IPS-18a (cell line): ENCODE measurements around the gene MEGF10.
"Not testable (repeated sequence)": the region's sequence is repeated elsewhere in the genome, so short reads cannot be mapped to it uniquely, and the experiment has no call there.

ENCODE experiments used
- H3K27ac ChIP-seq: one replicate; pipeline ENCODE4 v1.5.1; 2013; ENCODE audit warnings: low read length
- H3K27me3 ChIP-seq: one replicate; pipeline ENCODE4 v1.6.1; 2013; ENCODE audit warnings: mild to moderate bottlenecking, low read length; ENCODE audit not compliant: control insufficient read depth, insufficient read depth
- H3K36me3 ChIP-seq: one replicate; pipeline ENCODE4 v1.6.1; 2013; ENCODE audit warnings: low read depth, low read length; ENCODE audit not compliant: control insufficient read depth
- H3K4me1 ChIP-seq: one replicate; pipeline ENCODE4 v1.6.1; 2013; ENCODE audit warnings: low read depth, low read length; ENCODE audit not compliant: control insufficient read depth
- H3K4me3 ChIP-seq: one replicate; pipeline ENCODE4 v1.5.1; 2013; ENCODE audit warnings: low read length
- H3K9ac ChIP-seq: one replicate; pipeline ENCODE4 v1.6.1; 2013; ENCODE audit warnings: mild to moderate bottlenecking, low read length, moderate library complexity
- H3K9me3 ChIP-seq: one replicate; pipeline ENCODE4 v1.6.1; 2013; ENCODE audit warnings: low read depth, low read length; ENCODE audit not compliant: control insufficient read depth

MEGF10 gene

GRCh38 chr5:127313847-127314473 lies 23.4 kb downstream of the MEGF10 start:
- Histone ChIP-seq H3K9ac (no peak overlapping the region), H3K27me3 (no peaks in the 10 kb centered on the region), H3K36me3 (no peaks in the 10 kb centered on the region), H3K4me1 (peaks cover 15% of the 10 kb centered on the region), H3K9me3 (no peaks in the 10 kb centered on the region), H3K4me3 (no peak overlapping the region), H3K27ac (no peak overlapping the region)

GRCh38 chr5:127316011-127316410 lies 25.4 kb downstream of the MEGF10 start:
- Histone ChIP-seq H3K36me3 (no peaks in the 10 kb centered on the region), H3K4me1 (peaks cover 26% of the 10 kb centered on the region), H3K27ac (no peak overlapping the region), H3K4me3 (no peak overlapping the region), H3K9me3 (no peaks in the 10 kb centered on the region), H3K9ac (no peak overlapping the region), H3K27me3 (no peaks in the 10 kb centered on the region)

DNA sequence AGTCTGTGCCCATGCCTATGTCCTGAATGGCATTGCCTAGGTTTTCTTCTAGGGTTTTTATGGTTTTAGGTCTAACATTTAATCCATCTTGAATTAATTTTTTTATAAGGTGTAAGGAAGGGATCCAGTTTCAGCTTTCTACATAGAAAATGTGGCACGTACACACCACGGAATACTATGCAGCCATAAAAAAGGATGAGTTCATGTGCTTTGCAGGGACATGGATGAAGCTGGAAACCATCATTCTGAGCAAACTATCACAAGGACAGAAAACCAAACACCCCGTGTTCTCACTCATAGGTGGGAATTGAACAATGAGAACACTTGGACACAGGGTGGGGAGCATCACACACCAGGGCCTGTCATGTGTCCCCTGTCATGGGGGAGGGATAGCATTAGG lies 26.8 kb downstream of the MEGF10 start:
- not testable (repeated sequence) for H3K9me3 ChIP-seq, H3K9ac ChIP-seq, H3K36me3 ChIP-seq, H3K27ac ChIP-seq, H3K4me3 ChIP-seq, H3K27me3 ChIP-seq
- peaks cover 22% of the 10 kb centered on the region for H3K4me1 ChIP-seq

GRCh38 chr5:127320032-127320965 lies 29.7 kb downstream of the MEGF10 start:
- no peak overlapping the region for H3K27ac ChIP-seq
- H3K27me3 ChIP-seq: no peaks in the 10 kb centered on the region
- H3K4me3 ChIP-seq: no peak overlapping the region
- no peaks in the 10 kb centered on the region for H3K36me3 ChIP-seq
- H3K9me3 ChIP-seq: no peaks in the 10 kb centered on the region
- H3K4me1 ChIP-seq: peaks cover 24% of the 10 kb centered on the region
- no peak overlapping the region for H3K9ac ChIP-seq

GRCh38 chr5:127321465-127321864 lies 30.9 kb downstream of the MEGF10 start:
- no peak overlapping the region for H3K9ac ChIP-seq
- no peaks in the 10 kb centered on the region for H3K36me3 ChIP-seq
- no peak overlapping the region for H3K4me3 ChIP-seq
- H3K27ac ChIP-seq: no peak overlapping the region
- no peaks in the 10 kb centered on the region for H3K27me3 ChIP-seq
- H3K4me1 ChIP-seq: peaks cover 29% of the 10 kb centered on the region
- no peaks in the 10 kb centered on the region for H3K9me3 ChIP-seq

- no peak overlapping the region for H3K9ac ChIP-seq
- H3K9me3 ChIP-seq: no peaks in the 10 kb centered on the region
- no peak overlapping the region for H3K4me3 ChIP-seq
- peaks cover 37% of the 10 kb centered on the region for H3K4me1 ChIP-seq
- no peaks in the 10 kb centered on the region for H3K36me3 ChIP-seq
- no peak overlapping the region for H3K27ac ChIP-seq
- H3K27me3 ChIP-seq: no peaks in the 10 kb centered on the region
These were observed 31.8 kb downstream of the MEGF10 start for GRCh38 chr5:127322403-127322802.

DNA sequence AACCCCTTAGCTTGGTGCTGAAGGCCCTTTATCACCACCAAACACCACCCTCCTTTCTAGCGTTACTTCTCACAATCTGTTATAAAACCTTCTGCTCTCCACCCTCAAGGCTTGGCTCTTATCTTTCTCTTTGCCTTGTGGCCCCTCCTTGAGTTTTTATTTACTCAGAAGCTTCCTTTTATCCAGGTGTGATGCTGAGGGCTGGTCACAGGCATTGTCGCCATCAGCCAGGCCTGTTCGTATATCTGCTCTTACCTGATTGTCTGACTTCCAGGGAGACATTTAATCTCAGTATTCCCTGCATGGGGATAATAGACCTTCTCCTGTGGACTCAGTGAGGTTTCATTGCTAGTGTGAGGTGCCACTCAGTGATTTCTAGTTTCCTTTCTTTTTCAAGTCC lies 34.2 kb downstream of the MEGF10 start:
- Histone ChIP-seq H3K27ac (no peak overlapping the region), H3K9ac (no peak overlapping the region), H3K36me3 (no peaks in the 10 kb centered on the region), H3K27me3 (no peaks in the 10 kb centered on the region), H3K4me1 (peaks cover 44% of the 10 kb centered on the region), H3K9me3 (no peaks in the 10 kb centered on the region), H3K4me3 (no peak overlapping the region)

DNA sequence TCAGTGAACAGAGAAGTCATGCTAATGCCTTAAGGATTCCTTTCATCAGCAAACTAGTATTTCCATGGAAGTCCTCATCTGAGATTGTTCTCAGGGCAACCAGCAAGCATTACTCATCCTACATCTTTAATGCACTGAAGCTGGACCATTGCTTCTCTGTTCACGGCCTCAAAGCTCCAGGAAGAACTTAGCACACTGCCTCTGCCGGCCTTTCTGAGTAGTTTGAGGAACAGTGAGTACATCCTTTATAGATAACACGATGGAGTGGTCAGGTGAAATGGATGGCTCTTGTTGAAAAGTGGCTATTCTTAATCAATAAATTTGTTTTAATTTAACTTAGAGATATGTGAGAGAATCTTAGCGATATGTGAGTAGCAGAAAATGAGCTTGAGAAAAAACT lies 35.8 kb downstream of the MEGF10 start:
- no peaks in the 10 kb centered on the region for H3K36me3 ChIP-seq
- H3K9ac ChIP-seq: no peak overlapping the region
- no peaks in the 10 kb centered on the region for H3K27me3 ChIP-seq
- H3K4me1 ChIP-seq: peaks cover 46% of the 10 kb centered on the region
- H3K9me3 ChIP-seq: no peaks in the 10 kb centered on the region
- no peak overlapping the region for H3K27ac ChIP-seq
- H3K4me3 ChIP-seq: no peak overlapping the region

DNA sequence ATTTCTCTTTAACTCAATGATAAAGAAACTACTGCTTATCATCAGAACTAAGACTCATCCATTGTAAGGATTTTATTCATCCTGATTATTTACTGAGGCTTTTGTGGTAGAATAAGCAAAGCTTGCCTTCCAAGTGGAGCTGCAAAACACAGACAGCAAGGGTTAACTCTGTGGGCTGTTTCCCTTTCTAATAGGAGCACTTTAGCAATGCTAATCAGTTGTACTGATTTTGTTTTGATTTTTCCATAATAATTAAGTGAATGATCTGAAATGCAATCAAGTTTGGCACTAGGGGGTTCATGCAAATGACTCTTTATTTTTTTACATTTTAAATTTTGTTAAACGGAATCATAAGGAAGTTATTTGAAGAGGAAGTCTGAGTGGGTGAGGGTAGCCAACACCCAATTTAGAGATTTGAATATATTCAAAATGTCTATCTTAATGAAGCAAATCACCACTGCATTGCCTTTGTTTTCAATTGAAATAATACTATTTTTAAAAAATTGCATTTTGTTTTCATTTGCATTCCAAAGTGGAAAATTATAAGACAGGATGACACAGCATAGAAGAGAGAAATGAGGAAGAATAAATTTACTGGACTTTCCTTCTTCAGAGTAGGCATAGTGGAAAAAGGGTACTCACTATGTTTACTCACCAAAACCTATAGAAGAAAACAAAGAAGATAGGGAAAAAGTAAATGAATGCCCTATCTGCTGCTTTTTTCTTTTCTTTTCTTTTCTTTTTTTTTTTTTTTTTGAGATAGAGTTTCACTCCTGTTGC lies 36.6 kb downstream of the MEGF10 start:
- H3K9ac ChIP-seq: no peak overlapping the region
- H3K27me3 ChIP-seq: no peaks in the 10 kb centered on the region
- H3K27ac ChIP-seq: no peak overlapping the region
- no peaks in the 10 kb centered on the region for H3K9me3 ChIP-seq
- peaks cover 50% of the 10 kb centered on the region for H3K4me1 ChIP-seq
- H3K4me3 ChIP-seq: no peak overlapping the region
- no peaks in the 10 kb centered on the region for H3K36me3 ChIP-seq

GRCh38 chr5:127330116-127330515 lies 39.5 kb downstream of the MEGF10 start:
- peaks cover 61% of the 10 kb centered on the region for H3K4me1 ChIP-seq
- H3K27ac ChIP-seq: no peak overlapping the region
- no peak overlapping the region for H3K4me3 ChIP-seq
- no peaks in the 10 kb centered on the region for H3K36me3 ChIP-seq
- H3K9ac ChIP-seq: no peak overlapping the region
- no peaks in the 10 kb centered on the region for H3K27me3 ChIP-seq
- H3K9me3 ChIP-seq: no peaks in the 10 kb centered on the region

DNA sequence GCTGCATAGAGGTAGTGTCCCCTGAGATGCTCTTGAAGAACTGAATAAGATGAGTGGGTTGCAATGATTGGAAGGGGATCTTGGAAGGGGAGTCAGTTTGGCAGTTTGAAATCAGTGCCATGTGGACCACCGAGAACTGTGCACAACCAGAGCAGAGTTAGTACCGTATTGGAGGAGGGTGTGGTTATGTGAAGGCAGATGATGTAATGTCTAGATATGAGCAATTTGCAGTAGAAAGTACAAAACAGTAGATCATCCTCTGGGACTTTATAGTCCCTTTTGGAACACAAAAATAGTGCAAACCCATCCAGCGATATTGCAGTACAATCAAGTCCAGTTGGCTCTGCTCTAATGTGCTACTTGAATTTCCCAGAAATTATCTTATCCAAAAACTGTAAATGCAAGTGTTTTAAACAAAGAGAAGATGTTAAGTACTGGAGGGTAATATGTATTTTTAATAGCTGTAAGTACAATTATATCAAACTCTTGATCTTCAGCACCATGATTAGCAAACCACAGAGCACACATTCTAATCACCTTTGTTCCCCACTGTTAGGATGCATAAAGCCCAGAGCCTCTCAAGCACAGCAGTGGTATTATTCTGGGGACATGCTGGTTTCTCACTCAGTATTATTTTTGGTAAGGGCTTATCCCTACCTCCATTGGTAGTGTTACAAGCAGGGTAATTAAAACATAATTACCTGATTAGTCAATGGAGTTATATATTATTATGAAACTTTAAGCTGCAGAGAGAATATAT lies 41.5 kb downstream of the MEGF10 start:
- Histone ChIP-seq H3K4me3 (no peak overlapping the region), H3K9me3 (no peaks in the 10 kb centered on the region), H3K27ac (no peak overlapping the region), H3K27me3 (no peaks in the 10 kb centered on the region), H3K4me1 (peaks cover 51% of the 10 kb centered on the region), H3K9ac (no peak overlapping the region), H3K36me3 (no peaks in the 10 kb centered on the region)
